Measurements from ENCODE around the gene GLYATL2.

DNA sequence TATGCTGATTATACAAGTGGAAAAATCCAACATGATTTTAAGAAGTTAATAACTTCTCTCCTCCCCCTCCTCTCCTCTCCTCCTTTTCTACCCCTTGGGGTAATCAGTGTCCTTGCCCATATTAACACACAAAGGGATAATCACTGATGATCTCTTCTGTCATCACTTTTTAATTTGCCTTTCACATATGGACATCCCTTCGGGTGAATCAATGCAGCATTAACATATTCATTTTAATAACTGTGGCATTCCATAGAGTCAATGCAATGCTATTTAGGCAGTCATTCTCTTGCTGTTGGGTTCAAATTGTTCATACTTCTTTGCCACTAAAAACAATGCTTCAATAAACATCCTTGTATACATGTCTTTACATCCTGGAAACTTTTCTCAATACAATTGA is 42.9 kb upstream of the GLYATL2 start:
- TF ChIP-seq, protein P1, sequence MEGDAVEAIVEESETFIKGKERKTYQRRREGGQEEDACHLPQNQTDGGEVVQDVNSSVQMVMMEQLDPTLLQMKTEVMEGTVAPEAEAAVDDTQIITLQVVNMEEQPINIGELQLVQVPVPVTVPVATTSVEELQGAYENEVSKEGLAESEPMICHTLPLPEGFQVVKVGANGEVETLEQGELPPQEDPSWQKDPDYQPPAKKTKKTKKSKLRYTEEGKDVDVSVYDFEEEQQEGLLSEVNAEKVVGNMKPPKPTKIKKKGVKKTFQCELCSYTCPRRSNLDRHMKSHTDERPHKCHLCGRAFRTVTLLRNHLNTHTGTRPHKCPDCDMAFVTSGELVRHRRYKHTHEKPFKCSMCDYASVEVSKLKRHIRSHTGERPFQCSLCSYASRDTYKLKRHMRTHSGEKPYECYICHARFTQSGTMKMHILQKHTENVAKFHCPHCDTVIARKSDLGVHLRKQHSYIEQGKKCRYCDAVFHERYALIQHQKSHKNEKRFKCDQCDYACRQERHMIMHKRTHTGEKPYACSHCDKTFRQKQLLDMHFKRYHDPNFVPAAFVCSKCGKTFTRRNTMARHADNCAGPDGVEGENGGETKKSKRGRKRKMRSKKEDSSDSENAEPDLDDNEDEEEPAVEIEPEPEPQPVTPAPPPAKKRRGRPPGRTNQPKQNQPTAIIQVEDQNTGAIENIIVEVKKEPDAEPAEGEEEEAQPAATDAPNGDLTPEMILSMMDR (optimal IDR thresholded peaks at IDR 0.05 in 1 of 3, IDR thresholded peaks at IDR 0.05 in 1 of 3, conservative IDR thresholded peaks at IDR 0.05 in 1 of 3; ENCODE audit: extremely low read depth in 1 of 3, insufficient read depth in 2 of 3, low read length in 3 of 3): no peak
- TF ChIP-seq EZH2 (IDR thresholded peaks at IDR 0.05; ENCODE audit: low read length): no peak

Data from keratinocyte (primary cell).